ENCODE results near the gene SPDL1. TPM values are rescaled to one million over a fixed set of nuclear protein-coding genes. Genes with fewer than 3 reads are reported as not detected.

The SPDL1 gene
- total and polyA plus RNA-seq, 2 of the 4 experiments (the other 2 are of a cell fraction): 18.8 to 29.4 TPM

DNA sequence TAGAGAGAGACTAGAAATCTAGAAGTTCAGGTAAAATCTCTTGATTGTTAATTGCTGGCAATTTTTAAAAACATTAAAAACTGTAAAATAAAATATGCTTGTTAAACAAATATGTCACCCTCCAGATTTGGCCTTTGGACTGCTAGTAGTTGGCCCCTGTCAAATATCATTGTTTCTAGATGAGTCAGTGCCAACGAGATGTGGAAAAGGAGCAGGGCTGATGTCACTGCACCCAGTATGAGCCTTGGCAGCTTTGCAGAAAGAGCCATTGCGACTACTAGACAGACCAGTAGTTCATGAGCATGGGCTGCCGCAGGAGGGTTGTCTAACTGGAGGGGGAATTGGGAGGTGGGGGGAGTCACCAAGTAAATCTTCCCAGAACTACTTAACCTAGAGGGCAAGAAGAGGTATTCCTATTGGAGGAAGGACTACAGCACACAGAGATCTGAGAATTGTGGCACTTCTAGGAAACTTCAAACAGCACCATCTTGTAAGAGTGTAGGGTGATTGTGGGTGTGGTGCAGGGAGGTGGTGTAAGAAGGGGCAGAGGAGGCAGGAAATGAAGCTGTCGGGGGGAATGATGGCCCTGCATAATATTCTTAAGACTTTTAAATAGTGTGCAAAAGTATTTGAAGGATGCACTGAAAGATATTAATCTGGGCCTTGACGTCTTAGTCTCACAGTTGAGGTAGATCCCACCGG, 46.4 kb downstream of the SPDL1 start (continued):
- 0 out of 2 replicates have a peak, but pooled peaks have one; percentile 12 for TF ChIP-seq BHLHE40 (IDR thresholded peaks at IDR 0.05; ENCODE audit: low read depth, low read length)

DNA sequence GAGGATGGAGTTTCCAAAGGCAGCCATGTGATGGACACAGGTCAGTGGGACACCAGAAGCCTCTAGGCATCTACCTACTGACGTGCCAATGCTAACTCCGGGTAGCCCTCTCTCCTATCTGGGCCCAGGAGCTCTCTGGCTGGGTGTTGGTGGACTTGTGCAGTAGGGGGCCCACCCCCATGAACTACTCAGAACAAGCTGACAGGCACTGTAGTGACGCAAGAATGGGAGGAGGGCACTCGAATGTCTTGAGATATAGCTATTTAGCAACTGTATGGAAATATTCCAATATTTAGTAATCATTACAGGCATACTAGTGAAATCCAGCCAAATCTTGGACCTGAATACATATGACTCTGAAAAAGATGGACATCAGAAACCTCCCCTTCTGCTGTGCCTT, 47.8 kb downstream of the SPDL1 start:
- H3K18ac ChIP-seq (ENCODE audit: low read depth, low read length): peak overlapping the region; percentile 4; the same call in 1 of the 2 replicates
- intact Hi-C loops (cut with micrococcal nuclease) (no loop called here), in situ Hi-C loops (cut with MboI; ENCODE audit: low sequenced_read_pairs) (no loop called here), dilution Hi-C loops (cut with HindIII; ENCODE audit: low sequenced_read_pairs, unreplicated experiment) (no loop called here)
- peaks cover 5% of the 10 kb centered on the region; the same call in 1 of the 2 replicates for H3K9me1 ChIP-seq (ENCODE audit: insufficient read depth, low read length)
- POLR2A ChIA-PET (ENCODE audit: unreplicated experiment): no interaction called here
- H4K5ac ChIP-seq (ENCODE audit: low read depth, low read length): peak overlapping the region; percentile 26; the same call in 1 of the 2 replicates
- H2AK5ac ChIP-seq (ENCODE audit: low read depth, low read length): no peak overlapping the region
- no peak overlapping the region for H3K23ac ChIP-seq (ENCODE audit: low read depth, low read length)
- no CpG with 5 or more reads among the region's 4 CpGs for WGBS, 2 experiments (ENCODE audit: extremely low coverage in 2 of 2, insufficient read length in 1 of 2)
- H3K27ac ChIP-seq (ENCODE audit: insufficient read depth, low read length): no peak overlapping the region
- no peak overlapping the region; the same call in 1 of the 2 replicates for H3K4me2 ChIP-seq (ENCODE audit: low read depth, low read length)
- no peak overlapping the region for H3K56ac ChIP-seq (ENCODE audit: extremely low read depth, insufficient read depth, low read length)
- CTCF ChIA-PET: no interaction called here
- H4K8ac ChIP-seq (ENCODE audit: low read depth in 2 of 2, low read length in 2 of 2): no peak overlapping the region
- H2AK9ac ChIP-seq (replicated peaks; ENCODE audit: low read depth, low read length, poor library complexity): no peak overlapping the region
- no peaks in the 10 kb centered on the region for H3K27me3 ChIP-seq (ENCODE audit: control insufficient read depth, insufficient read depth, low read length)
- peak overlapping the region; percentile 27 for H2BK5ac ChIP-seq (ENCODE audit: low read depth, low read length, poor library complexity, severe bottlenecking)
- H4K91ac ChIP-seq (ENCODE audit: insufficient read depth, low read depth, low read length): no peak overlapping the region
- H3K9ac ChIP-seq (ENCODE audit: low read depth, low read length): no peak overlapping the region
- no TSS peak for BruUV-seq (replicated peaks)
- no peak overlapping the region for H3K4me3 ChIP-seq (ENCODE audit: insufficient read depth, low read depth, low read length)
- H3K9me3 ChIP-seq (ENCODE audit: control insufficient read depth, insufficient read depth, low read length): no peaks in the 10 kb centered on the region
- H3K79me1 ChIP-seq (ENCODE audit: low read depth in 1 of 2, low read length in 2 of 2): no peaks in the 10 kb centered on the region; a peak in 1 of 4 replicates
- H2AFZ ChIP-seq (replicated peaks; ENCODE audit: low read length, poor library complexity): no peak overlapping the region
- no peaks in the 10 kb centered on the region for H4K20me1 ChIP-seq (ENCODE audit: insufficient read depth, low read length)
- H2BK20ac ChIP-seq (ENCODE audit: low read depth, low read length): peak overlapping the region; percentile 27; the same call in 1 of the 2 replicates
- H3K36me3 ChIP-seq (ENCODE audit: control insufficient read depth, insufficient read depth, low read length): no peaks in the 10 kb centered on the region
- H2BK120ac ChIP-seq (ENCODE audit: low read depth, low read length): no peak overlapping the region
- TF ChIP-seq RAD21 (IDR thresholded peaks at IDR 0.05; ENCODE audit: low read length): no peak
- TF ChIP-seq, protein P1, sequence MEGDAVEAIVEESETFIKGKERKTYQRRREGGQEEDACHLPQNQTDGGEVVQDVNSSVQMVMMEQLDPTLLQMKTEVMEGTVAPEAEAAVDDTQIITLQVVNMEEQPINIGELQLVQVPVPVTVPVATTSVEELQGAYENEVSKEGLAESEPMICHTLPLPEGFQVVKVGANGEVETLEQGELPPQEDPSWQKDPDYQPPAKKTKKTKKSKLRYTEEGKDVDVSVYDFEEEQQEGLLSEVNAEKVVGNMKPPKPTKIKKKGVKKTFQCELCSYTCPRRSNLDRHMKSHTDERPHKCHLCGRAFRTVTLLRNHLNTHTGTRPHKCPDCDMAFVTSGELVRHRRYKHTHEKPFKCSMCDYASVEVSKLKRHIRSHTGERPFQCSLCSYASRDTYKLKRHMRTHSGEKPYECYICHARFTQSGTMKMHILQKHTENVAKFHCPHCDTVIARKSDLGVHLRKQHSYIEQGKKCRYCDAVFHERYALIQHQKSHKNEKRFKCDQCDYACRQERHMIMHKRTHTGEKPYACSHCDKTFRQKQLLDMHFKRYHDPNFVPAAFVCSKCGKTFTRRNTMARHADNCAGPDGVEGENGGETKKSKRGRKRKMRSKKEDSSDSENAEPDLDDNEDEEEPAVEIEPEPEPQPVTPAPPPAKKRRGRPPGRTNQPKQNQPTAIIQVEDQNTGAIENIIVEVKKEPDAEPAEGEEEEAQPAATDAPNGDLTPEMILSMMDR (conservative IDR thresholded peaks at IDR 0.05; ENCODE audit: low read depth, low read length): no peak
- no peak for TF ChIP-seq MAZ (IDR thresholded peaks at IDR 0.05; ENCODE audit: borderline replicate concordance, low read depth, low read length)
- TF ChIP-seq CEBPB (IDR thresholded peaks at IDR 0.05; ENCODE audit: low read depth, low read length): peak; percentile 75
- TF ChIP-seq, protein P2, sequence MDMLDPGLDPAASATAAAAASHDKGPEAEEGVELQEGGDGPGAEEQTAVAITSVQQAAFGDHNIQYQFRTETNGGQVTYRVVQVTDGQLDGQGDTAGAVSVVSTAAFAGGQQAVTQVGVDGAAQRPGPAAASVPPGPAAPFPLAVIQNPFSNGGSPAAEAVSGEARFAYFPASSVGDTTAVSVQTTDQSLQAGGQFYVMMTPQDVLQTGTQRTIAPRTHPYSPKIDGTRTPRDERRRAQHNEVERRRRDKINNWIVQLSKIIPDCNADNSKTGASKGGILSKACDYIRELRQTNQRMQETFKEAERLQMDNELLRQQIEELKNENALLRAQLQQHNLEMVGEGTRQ (IDR thresholded peaks at IDR 0.05; ENCODE audit: low read depth, low read length): no peak
- no peak for TF ChIP-seq FOS (IDR thresholded peaks at IDR 0.05; ENCODE audit: low read depth, low read length)
- no peak for TF ChIP-seq CHD1 (IDR thresholded peaks at IDR 0.05; ENCODE audit: low read depth, low read length)
- no peak for TF ChIP-seq RCOR1 (IDR thresholded peaks at IDR 0.05; ENCODE audit: insufficient replicate concordance, low read length)
- ATAC-seq (ENCODE audit: low read depth) (no peak), DNase-seq (peak; percentile 65)
- H3K4me1 ChIP-seq (ENCODE audit: control insufficient read depth, insufficient read depth, low read length): peaks cover 9% of the 10 kb centered on the region
- no peak overlapping the region for H2BK15ac ChIP-seq (ENCODE audit: low read depth, low read length)
- H3K14ac ChIP-seq (replicated peaks; ENCODE audit: low read depth, low read length): no peak overlapping the region
- peak overlapping the region; percentile 21; the same call in 1 of the 2 replicates for H3K4ac ChIP-seq (ENCODE audit: low read depth, low read length)

Data from IMR-90 (cell line).